GM18858 (cell line): ENCODE measurements around the gene PPP2R5E.

ENCODE experiments used
- ATAC-seq: cut with Tn5 transposase; IDR thresholded peaks from one replicate; pipeline ENCODE4 v1.9.1; 2021; ENCODE audit not compliant: unreplicated experiment

Gene PPP2R5E

GRCh38 chr14:63474111-63474510 is 69.1 kb downstream of the PPP2R5E start:
- ATAC-seq: no peak

- no peak for ATAC-seq
Measured at GRCh38 chr14:63472986-63473788, 70.0 kb downstream of the PPP2R5E start.

GRCh38 chr14:63470962-63471793 is 72.0 kb downstream of the PPP2R5E start:
- peak; percentile 90 for ATAC-seq

GRCh38 chr14:63468294-63468693 is 74.9 kb downstream of the PPP2R5E start:
- no peak for ATAC-seq

GRCh38 chr14:63467440-63468072 is 75.6 kb downstream of the PPP2R5E start:
- ATAC-seq: no peak

GRCh38 chr14:63465347-63465746 is 77.8 kb downstream of the PPP2R5E start:
- ATAC-seq: no peak

GRCh38 chr14:63460680-63461369 is 82.4 kb downstream of the PPP2R5E start:
- ATAC-seq: no peak

- ATAC-seq: no peak
Measured at GRCh38 chr14:63459738-63460137, 83.4 kb downstream of the PPP2R5E start.

GRCh38 chr14:63457498-63457897 is 85.7 kb downstream of the PPP2R5E start:
- ATAC-seq: no peak

- ATAC-seq: peak; percentile 67
Measured at GRCh38 chr14:63454863-63455622, 88.1 kb downstream of the PPP2R5E start.

- no peak for ATAC-seq
Measured at GRCh38 chr14:63454436-63454835, 88.7 kb downstream of the PPP2R5E start.

GRCh38 chr14:63453443-63453936 is 89.7 kb downstream of the PPP2R5E start:
- no peak for ATAC-seq

- no peak for ATAC-seq
Measured at GRCh38 chr14:63452796-63453195, 90.4 kb downstream of the PPP2R5E start.

GRCh38 chr14:63448841-63449240 is 94.3 kb downstream of the PPP2R5E start:
- ATAC-seq: no peak

- ATAC-seq: no peak
Measured at GRCh38 chr14:63444588-63444987, 98.6 kb downstream of the PPP2R5E start.

GRCh38 chr14:63443988-63444387 is 99.2 kb downstream of the PPP2R5E start:
- ATAC-seq: no peak

- ATAC-seq: no peak
Measured at GRCh38 chr14:63443361-63443760, 99.8 kb downstream of the PPP2R5E start.

- no peak for ATAC-seq
Measured at GRCh38 chr14:63438065-63438757, 105.0 kb downstream of the PPP2R5E start.

GRCh38 chr14:63436286-63437098 is 106.7 kb downstream of the PPP2R5E start:
- ATAC-seq: no peak
